ENCODE results near the gene OLFM2.
A peak's percentile ranks its signal among the peaks of the same experiment; 100 is the strongest.

The OLFM2 gene

GRCh38 chr19:9913237-9914000 is 22.9 kb downstream of the OLFM2 start:
- ATAC-seq: 0 out of 3 replicates have a peak, but pooled peaks have one; percentile 3
- TF ChIP-seq BACH2 (CRISPR knock-in tag; IDR thresholded peaks at IDR 0.05; ENCODE audit: borderline replicate concordance) (no peak), ZFP30 (CRISPR knock-in tag; IDR thresholded peaks at IDR 0.05) (no peak), SNAI2 (CRISPR knock-in tag; IDR thresholded peaks at IDR 0.05) (no peak), RARB (CRISPR knock-in tag; IDR thresholded peaks at IDR 0.05) (no peak), PATZ1 (CRISPR knock-in tag; IDR thresholded peaks at IDR 0.05; ENCODE audit: borderline replicate concordance) (no peak), ARNTL (CRISPR knock-in tag; IDR thresholded peaks at IDR 0.05; ENCODE audit: borderline replicate concordance, low read depth) (no peak), ZFP3 (CRISPR knock-in tag; IDR thresholded peaks at IDR 0.05) (no peak), ESRRG (CRISPR knock-in tag; IDR thresholded peaks at IDR 0.05) (no peak), GLIS3 (CRISPR knock-in tag; IDR thresholded peaks at IDR 0.05) (no peak), TSHZ2 (CRISPR knock-in tag; IDR thresholded peaks at IDR 0.05) (no peak), CREB5 (CRISPR knock-in tag; IDR thresholded peaks at IDR 0.05; ENCODE audit: low read depth) (no peak), POU6F1 (CRISPR knock-in tag; IDR thresholded peaks at IDR 0.05; ENCODE audit: borderline replicate concordance, low read depth) (no peak), PPARA (CRISPR knock-in tag; IDR thresholded peaks at IDR 0.05; ENCODE audit: borderline replicate concordance) (no peak), ZNF565 (CRISPR knock-in tag; conservative IDR thresholded peaks at IDR 0.05; ENCODE audit: low read depth) (no peak)

- no peak for TF ChIP-seq GLIS3 (CRISPR knock-in tag; IDR thresholded peaks at IDR 0.05)
- TF ChIP-seq ZFP3 (CRISPR knock-in tag; IDR thresholded peaks at IDR 0.05): no peak
- TF ChIP-seq ZNF8 (CRISPR knock-in tag; IDR thresholded peaks at IDR 0.05): no peak
- TF ChIP-seq TCF4 (CRISPR knock-in tag; IDR thresholded peaks at IDR 0.05; ENCODE audit: borderline replicate concordance): no peak
- TF ChIP-seq CSDC2 (CRISPR knock-in tag; IDR thresholded peaks at IDR 0.05): no peak
- TF ChIP-seq SNAI2 (CRISPR knock-in tag; IDR thresholded peaks at IDR 0.05): no peak
- TF ChIP-seq ISL1 (CRISPR knock-in tag; IDR thresholded peaks at IDR 0.05): no peak
- no peak for TF ChIP-seq ZC3H10 (CRISPR knock-in tag; IDR thresholded peaks at IDR 0.05)
- no peak for TF ChIP-seq RARB (CRISPR knock-in tag; IDR thresholded peaks at IDR 0.05)
- TF ChIP-seq OSR1 (CRISPR knock-in tag; IDR thresholded peaks at IDR 0.05): no peak
- TF ChIP-seq CREB5 (CRISPR knock-in tag; IDR thresholded peaks at IDR 0.05; ENCODE audit: low read depth): no peak
- TF ChIP-seq ZFP30 (CRISPR knock-in tag; IDR thresholded peaks at IDR 0.05): no peak
- no peak for TF ChIP-seq CSRNP3 (CRISPR knock-in tag; IDR thresholded peaks at IDR 0.05)
- no peak for TF ChIP-seq ZNF70 (CRISPR knock-in tag; IDR thresholded peaks at IDR 0.05)
- TF ChIP-seq ESRRG (CRISPR knock-in tag; IDR thresholded peaks at IDR 0.05): no peak
- no peak for ATAC-seq
Measured at GRCh38 chr19:9912551-9913236, 23.6 kb downstream of the OLFM2 start.
